ENCODE results near the gene EN1.

Gene EN1

GRCh38 chr2:118826093-118826492 lies 21.4 kb downstream of the EN1 start:
- in situ Hi-C loops (cut with MboI; ENCODE audit: low sequenced_read_pairs): no loop called here

- in situ Hi-C loops (cut with MboI; ENCODE audit: low sequenced_read_pairs): no loop called here
Measured at GRCh38 chr2:118823633-118824032, 23.8 kb downstream of the EN1 start.

DNA sequence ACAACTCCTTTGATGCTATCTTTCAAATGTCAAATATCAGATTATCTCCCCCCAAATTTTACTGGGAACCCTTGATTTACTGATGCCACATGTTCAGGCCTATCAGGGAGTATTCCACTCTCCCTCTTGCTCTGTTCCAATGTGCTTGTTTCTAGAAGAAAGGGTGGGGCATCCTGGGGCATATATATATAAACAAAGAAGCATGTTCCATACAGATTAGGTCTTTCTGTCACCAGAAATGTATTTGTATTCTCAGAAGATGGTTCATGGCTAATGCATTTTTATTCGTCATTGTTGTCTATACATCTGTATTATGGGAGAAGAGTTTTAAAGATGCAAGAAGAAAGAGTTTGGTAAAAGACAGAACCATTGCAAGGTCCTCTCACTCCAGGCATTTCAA lies 24.9 kb downstream of the EN1 start:
- in situ Hi-C loops (cut with MboI; ENCODE audit: low sequenced_read_pairs): no loop called here

- in situ Hi-C loops (cut with MboI; ENCODE audit: low sequenced_read_pairs): no loop called here
Measured at GRCh38 chr2:118822015-118822414, 25.4 kb downstream of the EN1 start.

GRCh38 chr2:118817469-118817868 lies 30.0 kb downstream of the EN1 start:
- in situ Hi-C loops (cut with MboI; ENCODE audit: low sequenced_read_pairs): no loop called here

GRCh38 chr2:118816669-118817068 lies 30.8 kb downstream of the EN1 start:
- in situ Hi-C loops (cut with MboI; ENCODE audit: low sequenced_read_pairs): no loop called here

DNA sequence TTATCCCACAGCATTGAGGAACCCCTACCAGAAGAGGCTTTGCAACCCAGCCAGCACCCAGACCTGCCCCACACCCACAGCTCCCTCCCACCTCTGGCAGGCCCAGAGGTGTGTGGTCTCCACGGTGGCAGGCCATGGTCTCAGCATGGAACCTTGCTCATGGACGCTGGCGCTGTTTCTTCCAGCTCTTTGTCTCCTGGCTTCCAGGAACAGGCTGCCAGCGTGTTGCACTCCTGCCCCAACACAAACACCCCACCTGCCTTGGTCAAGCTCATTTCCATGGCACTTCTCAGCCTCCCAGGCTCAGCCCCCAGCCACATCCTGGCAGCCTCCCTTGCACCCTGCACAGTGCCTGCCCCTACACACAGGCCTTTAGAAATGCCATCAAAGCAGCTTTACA lies 31.7 kb downstream of the EN1 start:
- in situ Hi-C loops (cut with MboI; ENCODE audit: low sequenced_read_pairs): no loop called here

- in situ Hi-C loops (cut with MboI; ENCODE audit: low sequenced_read_pairs): no loop called here
Measured at GRCh38 chr2:118815314-118815713, 32.1 kb downstream of the EN1 start.

DNA sequence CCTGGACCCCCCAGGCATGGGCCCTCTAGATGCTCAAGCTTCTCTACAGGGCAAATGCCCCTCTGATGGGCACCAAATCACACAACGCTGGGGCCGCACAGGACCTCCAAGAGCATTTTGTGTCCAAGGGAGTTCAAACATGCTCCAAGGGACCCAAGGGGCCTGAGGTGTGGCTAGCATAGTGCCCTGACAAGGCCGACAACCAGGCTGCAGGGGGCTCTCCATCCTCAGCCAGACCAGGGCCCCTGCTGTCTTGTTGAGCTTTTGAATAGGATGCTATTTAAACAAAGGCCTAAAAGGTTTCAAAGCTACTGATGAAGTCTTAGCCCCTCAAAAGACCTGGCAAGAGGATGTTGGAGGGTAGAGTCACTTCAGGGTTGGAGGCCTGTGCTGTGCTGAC lies 33.1 kb downstream of the EN1 start:
- in situ Hi-C loops (cut with MboI; ENCODE audit: low sequenced_read_pairs): no loop called here

DNA sequence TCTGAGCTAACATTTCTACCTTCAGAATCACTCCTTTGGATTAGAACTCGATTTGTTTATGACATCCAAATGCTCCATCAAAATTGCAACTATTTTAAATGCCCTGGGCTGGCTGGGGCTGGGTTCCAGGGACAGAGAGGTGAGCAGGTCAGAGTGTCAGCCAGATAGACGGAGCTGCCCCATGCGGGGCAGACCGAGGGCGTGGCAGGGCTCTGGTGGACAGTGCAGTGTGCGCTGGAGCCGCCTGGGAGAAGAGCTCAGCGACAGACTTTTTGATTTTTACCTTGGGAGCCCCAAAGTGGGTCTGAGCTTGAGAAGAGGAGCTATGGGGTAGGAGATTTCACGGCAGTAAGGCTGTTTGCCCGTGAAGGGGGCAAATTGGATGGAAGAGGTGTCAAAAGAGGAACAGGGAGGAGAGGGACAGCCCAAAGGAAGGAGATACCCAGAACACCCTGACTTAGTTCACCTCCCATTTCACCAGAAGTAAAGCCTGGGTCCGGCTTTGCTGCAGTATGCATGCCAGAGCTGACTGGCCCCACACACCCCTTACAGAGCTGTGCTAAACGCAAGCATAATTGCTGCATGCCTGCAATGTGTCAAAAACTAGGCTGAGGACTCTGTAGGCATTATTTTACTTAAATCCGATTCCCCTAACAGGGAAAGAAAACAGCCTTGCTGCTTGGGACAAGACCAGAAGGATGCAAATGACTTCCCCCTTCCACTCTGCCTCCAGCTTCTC lies 33.7 kb downstream of the EN1 start:
- in situ Hi-C loops (cut with MboI; ENCODE audit: low sequenced_read_pairs): no loop called here

DNA sequence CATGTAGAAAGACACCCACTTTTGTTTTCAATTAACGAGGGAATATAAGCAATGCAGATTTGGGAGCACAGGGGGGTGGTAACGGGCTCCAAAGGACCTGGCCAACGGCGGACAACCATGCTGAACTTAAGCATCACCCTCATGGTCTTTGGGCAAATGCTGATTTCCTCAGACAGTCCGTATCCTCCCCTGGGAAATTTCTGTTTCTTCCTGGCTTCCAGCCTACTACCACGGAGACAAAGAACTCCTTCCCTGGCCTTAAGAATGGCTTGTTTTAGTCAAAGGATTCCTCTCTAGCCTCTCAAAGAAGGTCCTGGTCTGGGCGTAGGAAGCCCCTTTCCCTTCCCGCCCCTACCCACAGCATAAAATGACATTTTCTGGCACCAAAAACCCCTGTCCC lies 34.3 kb downstream of the EN1 start:
- in situ Hi-C loops (cut with MboI; ENCODE audit: low sequenced_read_pairs): no loop called here

DNA sequence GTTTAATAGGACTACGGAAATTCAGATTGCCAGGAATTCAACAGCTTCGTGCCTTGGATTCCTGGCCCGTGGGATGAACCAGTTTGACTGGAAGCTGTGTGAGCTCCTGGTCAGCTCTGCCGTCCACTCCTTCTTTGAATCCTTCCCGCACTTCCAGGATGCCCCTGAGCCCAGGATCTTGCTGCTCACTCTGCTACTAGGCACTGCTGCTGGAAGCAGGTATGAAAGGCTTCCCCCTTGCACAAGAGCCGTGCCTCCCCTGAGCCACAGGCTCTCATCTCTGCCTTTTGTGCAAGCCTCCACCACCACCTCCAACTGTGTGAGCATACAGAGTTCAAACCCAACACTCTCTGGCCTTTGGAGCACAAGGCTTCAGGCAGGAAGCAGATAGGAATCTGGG lies 34.9 kb downstream of the EN1 start:
- in situ Hi-C loops (cut with MboI; ENCODE audit: low sequenced_read_pairs): no loop called here

DNA sequence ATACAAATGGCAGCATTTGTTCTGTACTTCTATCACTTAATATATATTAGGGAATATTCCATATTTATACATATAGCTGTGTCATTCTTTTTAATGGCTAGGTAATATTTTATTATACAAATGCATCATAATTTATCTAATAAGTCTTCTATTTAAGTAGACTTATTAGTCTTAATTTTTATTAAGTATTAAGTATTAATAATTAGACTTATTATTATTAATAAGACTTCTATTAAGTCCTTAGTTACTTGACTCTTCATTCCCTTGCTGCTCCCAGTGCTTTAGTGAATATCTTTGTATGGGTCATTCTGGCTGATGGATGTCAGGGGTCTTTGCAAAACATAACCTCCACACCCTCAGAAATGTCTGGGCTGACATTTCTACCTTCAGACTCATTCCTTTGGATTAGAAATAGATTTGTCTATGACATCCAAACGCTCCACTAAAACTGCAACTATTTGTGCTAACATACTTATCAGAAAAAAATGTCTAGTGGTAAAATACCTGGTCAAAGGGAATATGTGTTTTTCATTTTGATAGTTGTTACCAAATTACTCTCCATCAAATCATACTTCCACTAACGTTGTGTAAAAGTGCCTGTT lies 35.8 kb downstream of the EN1 start:
- in situ Hi-C loops (cut with MboI; ENCODE audit: low sequenced_read_pairs): no loop called here

GRCh38 chr2:118810766-118811165 lies 36.7 kb downstream of the EN1 start:
- in situ Hi-C loops (cut with MboI; ENCODE audit: low sequenced_read_pairs): no loop called here

DNA sequence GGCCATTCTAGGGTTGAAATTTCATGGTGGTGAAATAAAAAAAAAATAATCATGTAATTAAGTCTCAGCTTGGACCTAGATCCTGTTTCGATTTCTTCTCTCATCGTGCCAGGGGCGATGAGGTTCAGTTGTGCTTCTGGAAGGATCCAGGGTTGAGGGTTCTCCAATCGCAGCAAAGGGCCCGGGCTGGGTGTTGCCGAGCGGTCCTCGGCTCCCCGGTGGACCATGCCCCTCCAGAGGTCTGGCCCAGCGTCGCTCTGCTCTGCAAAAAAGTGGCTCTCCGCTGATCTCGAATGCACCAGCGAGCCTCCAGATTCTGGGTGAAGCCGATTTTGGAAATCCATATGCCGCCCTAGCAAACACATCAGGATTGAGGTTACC lies 39.0 kb downstream of the EN1 start:
- in situ Hi-C loops (cut with MboI; ENCODE audit: low sequenced_read_pairs): no loop called here

DNA sequence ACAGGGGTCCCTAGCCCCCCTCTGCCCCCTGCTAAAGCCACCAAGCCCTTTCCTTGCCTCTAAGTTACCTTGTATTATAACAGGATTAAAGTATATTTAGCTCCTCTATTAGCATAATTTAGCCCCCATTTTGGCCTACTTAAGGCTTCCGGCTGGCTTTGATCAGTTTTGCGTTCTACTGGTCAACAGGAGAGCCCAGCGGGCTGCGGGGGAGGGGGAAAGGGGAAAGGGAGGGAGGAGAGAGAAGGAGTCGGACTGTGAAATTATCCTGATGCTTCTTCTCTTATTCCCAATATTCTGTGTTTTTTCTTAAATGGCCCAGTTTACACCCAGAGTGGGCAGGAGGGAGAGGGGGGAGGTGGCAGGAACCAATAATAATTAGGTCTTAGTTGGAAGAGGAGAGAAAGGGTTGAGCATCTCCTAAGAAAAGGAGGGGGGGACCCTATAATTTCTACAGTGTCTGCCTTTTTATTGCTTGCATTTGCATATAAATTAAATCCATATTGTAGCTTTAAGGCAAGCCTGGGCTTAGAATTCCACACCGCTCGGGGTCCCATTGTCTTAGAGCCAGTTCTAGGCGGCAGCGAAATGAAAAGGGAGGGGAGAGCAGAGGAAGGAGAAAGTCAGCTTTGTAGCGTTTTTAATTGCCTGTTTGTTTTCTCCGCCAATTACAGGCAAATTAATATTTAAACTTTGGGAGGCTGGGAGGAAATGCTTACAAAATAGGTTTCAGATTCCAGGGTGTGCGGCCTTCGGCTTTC lies 39.6 kb downstream of the EN1 start:
- in situ Hi-C loops (cut with MboI; ENCODE audit: low sequenced_read_pairs): no loop called here

- in situ Hi-C loops (cut with MboI; ENCODE audit: low sequenced_read_pairs): no loop called here
Measured at GRCh38 chr2:118806797-118807667, 40.4 kb downstream of the EN1 start.

DNA sequence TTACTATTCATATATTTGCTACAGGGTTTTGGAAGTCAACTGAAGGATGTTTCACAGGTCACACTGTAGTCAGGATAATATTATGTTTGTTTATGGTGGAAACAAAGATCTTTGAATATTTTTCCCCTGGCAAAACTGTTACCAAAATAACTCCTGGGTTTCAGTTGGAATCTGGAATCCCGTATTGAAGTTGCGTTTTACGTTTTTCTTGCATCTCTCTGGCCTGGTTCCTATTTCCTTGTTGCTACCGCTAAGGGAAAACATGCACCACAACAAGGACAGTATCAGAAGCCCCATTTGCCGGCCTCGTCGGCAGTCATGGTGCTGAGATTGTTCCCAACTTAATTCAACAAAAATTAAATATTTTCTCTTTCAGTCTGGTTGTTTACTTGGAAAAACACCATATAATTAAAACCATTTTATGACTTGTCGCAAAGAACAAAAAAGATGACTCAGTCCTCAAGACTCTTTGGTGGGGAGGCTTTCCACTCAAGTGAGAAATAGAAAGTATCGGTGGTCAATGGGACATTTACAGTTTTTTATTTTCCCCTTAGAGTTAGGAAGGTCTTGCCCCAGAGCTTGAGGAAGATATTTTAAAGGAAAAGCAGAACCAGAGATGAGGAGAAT lies 42.3 kb downstream of the EN1 start:
- in situ Hi-C loops (cut with MboI; ENCODE audit: low sequenced_read_pairs): no loop called here

DNA sequence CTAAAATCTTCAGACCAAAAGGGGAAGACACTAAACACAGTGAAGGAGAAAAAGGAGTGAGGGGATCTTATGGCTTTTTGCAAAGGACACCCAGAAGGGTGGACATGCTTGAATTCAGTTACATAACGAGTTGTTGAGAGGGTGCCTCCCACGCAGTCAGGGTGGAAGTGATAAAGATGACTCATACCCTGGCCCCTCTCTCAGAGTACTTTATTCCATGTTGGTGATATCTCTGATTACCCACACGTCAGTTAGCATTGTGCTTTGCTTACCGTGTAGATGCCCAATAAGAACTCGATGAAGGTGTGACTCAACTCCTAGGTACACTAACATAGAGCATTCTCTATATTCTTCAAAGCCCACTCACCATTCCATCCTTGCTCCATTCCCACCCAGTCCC lies 44.4 kb downstream of the EN1 start:
- in situ Hi-C loops (cut with MboI; ENCODE audit: low sequenced_read_pairs): no loop called here

DNA sequence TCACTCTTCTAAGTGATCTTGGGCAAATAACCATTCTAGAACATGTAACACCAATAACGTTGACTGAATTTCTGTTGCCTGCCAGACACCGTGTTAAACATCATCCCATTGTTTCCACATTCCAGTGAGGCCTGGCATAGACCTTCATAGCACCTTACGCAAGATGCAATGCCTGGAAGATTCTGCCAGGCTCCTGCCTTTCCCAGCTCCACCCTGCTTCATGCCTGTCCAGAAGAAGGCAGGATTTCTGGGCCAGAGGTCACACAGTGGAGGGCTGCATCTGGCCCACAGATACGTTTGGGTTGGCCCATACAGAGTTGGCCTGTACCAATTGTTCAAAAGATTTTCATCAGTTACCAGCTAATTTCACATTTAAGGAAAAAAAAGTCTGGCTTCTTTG lies 46.3 kb downstream of the EN1 start:
- in situ Hi-C loops (cut with MboI; ENCODE audit: low sequenced_read_pairs): no loop called here

GRCh38 chr2:118800736-118801135 lies 46.7 kb downstream of the EN1 start:
- in situ Hi-C loops (cut with MboI; ENCODE audit: low sequenced_read_pairs): no loop called here

All from HL-60/S4 treated with phorbol 12-myristate 13-acetate at 8.2 ng/mL for 4 days and 3 days (cell line).